GM12801 (cell line): Measurements from ENCODE around the gene PRDM16.

Experiments
- TF ChIP-seq, protein P1 (sequence below): IDR thresholded peaks from one replicate; pipeline ENCODE4 v1.5.1; 2011; ENCODE audit warnings: control low read depth; ENCODE audit not compliant: insufficient read length; ENCODE audit errors: extremely low read depth

PRDM16 gene

DNA sequence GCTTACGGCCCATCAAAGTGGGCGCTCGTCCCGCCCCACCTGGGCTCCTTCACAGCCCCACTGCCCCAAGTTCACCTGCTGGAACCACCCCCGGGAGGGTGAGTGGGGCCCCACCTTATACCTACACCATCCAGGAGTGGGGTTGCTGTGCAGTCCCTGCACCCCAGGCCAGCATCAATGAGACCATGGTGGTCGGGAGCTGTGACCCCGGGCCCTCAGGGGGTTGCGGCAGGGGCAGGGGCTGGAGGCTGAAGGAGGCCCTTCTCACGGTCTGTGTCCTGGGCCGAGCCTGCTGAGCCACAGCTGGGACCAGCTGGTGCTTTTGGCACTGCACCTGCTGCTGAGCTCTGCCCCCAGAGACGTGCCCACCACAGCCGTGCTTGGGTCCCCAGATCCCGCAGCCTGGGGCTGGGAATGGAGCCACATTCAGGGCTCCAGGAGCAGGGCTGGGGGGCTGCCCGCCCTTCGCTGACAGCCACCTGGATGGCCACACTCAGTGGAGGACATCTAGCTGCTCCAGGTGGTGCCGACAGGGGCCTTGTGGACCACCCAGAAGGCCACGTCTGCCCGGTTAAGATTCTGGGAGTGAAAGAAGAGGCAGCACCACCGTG is 30.3 kb upstream of the PRDM16 start:
- TF ChIP-seq, protein P1, sequence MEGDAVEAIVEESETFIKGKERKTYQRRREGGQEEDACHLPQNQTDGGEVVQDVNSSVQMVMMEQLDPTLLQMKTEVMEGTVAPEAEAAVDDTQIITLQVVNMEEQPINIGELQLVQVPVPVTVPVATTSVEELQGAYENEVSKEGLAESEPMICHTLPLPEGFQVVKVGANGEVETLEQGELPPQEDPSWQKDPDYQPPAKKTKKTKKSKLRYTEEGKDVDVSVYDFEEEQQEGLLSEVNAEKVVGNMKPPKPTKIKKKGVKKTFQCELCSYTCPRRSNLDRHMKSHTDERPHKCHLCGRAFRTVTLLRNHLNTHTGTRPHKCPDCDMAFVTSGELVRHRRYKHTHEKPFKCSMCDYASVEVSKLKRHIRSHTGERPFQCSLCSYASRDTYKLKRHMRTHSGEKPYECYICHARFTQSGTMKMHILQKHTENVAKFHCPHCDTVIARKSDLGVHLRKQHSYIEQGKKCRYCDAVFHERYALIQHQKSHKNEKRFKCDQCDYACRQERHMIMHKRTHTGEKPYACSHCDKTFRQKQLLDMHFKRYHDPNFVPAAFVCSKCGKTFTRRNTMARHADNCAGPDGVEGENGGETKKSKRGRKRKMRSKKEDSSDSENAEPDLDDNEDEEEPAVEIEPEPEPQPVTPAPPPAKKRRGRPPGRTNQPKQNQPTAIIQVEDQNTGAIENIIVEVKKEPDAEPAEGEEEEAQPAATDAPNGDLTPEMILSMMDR: no peak

DNA sequence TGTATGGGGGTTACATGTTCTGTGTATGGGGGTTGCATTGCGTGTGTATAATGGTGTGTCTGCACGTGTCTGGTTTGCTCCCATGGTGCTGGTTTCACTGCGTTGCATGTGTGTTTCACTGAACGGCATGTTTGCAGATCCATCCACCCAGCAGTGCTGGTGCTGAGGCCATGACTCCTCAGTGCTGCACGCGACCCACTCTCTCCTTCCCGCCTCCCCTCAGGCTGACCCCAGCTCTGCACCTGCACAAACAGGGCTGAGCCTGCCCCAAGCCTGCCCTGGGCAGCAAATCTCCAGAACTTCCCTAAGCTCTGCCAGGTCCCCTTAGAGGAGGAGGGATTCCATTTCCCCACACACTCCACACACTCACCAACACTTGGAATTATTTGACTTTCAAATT is 29.0 kb upstream of the PRDM16 start:
- TF ChIP-seq, protein P1: no peak

DNA sequence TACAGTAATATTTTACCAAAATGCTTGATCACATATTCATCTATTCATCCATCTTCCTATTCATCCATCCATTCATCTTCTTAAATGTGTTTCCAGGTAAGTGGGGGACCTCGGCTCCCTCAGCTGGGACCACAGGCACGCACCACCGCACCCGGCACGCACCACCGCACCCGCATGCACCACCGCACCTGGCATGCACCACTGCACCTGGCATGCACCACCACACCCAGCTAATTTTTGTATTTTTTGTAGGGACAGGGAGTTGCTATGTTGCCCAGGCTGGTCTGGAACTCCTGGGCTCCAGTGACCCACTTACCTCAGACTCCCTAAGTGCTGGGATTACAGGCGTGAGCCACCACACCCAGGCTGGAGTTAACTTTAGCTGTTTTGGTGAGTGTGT is 26.5 kb upstream of the PRDM16 start:
- TF ChIP-seq, protein P1: no peak

DNA sequence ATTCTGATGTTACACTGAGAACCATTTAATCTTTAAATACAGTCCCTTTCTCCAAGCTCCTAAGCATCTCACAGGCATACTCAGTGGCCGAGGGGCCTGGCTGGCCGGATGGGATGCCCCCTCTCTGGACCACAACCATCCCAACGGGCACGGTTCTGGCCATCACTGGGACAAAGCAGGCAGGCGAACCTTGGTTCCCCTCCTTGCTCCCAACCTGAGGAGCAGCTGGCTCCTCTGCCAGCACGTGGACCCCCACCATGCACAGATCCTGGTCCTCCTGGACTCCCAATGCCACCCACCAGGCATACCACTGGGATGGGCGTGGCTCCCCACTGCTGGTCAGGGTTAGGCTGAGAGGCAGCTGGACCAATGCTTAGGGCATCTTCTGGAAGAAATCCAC is 19.8 kb upstream of the PRDM16 start:
- TF ChIP-seq, protein P1: no peak

DNA sequence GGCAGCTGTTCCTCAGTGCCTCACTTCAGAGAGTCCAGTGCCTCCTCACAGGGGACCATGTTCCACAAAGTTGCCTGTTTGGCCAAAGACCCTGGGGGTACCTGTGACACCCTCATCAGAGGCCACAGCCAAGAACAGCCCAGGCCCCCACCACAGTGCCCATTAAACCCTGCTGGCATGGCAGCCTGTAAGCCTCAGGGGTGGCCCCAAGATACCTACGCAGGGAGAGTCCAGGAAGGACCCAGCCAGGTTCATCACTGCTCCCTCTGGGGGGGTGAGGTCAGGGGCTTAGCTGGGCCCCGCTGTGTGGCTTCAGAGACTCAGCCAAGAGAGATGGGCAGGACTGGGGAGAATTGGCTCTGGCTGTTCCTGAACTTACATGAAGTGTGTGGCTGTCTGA is 19.1 kb upstream of the PRDM16 start:
- TF ChIP-seq, protein P1: no peak

DNA sequence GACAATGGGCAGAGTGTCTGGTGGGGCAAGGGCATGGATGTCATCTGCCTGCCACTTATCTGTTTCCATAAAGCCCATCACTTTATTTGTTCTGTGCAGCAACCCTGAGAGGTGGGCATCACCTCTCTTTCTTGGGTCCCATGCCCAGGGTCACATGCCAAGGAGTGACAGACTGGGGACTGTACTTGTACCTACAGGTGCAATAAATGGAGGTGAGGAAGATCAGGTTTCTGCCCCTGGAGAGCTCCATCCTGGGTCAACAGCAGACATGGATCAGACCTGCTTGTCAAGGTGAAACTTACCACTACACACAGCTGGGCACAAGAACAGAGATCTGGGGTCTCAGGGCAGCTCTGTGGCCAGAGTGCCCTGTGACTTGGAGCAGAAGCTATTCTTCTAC is 18.4 kb upstream of the PRDM16 start:
- TF ChIP-seq, protein P1: no peak

DNA sequence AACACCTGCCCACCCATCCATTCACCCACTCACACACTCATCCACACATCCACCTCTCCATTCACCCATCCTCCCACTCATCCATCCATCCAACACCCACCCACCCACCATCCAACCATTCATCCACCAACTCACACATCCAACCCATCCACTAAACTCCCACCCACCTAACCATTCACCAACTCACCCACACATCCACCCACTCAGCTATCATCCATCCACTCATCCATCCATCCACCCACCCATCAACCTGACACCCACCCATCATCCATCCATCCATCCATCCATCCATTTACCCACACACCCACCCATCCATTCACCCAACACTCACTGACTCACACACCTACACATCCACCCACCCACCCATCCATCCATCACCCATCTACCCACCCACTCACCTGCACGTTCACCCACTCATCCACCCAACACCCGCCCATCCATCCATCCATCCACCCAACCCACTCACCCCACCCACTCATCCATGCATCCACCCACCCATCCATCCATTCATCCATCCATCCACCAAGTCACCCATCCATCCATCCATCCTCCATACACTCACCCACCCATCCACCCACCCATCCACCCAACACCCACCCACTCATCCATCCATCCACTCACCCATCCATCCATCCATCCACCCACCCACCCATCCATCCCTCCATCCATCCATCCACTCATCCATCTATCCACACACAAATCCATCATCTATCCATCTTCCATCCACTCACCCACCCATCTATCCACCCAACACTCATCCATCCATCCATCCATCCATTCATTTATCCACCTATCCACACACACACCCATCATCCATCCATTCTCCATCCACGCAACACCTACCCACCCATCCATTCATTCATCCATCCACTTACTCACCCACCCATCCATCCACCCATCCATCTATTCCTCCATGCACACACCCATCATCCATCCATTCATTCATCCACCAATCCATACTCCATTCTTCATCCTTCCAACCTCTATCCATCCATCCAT is 17.4 kb upstream of the PRDM16 start:
- TF ChIP-seq, protein P1: no peak
